NCI-H2196 treated with DMSO at 0.1 percent for 48 hours (cell line): ENCODE results near the gene POTEG.
"Not testable (repeated sequence)": the region's sequence is repeated elsewhere in the genome, so short reads cannot be mapped to it uniquely, and the experiment has no call there.

Source experiments
- DNase-seq: peaks from one replicate; lab custom pipeline; 2025; ENCODE audit not compliant: unreplicated experiment; lab: John Stamatoyannopoulos, UW

The POTEG gene

GRCh38 chr14:19434241-19434640, at the start of gene POTEG:
POTEG (minus strand) TSS chr14:19434341; CDS start chr14:19434289, 52 bp downstream.
- not testable (repeated sequence) for DNase-seq

- not testable (repeated sequence) for DNase-seq
These were observed 48.0 kb upstream of the POTEG start for GRCh38 chr14:19482093-19482492.

GRCh38 chr14:19481421-19481820, 47.3 kb upstream of the POTEG start:
- DNase-seq: not testable (repeated sequence)

GRCh38 chr14:19480491-19480890, 46.4 kb upstream of the POTEG start:
- not testable (repeated sequence) for DNase-seq

- not testable (repeated sequence) for DNase-seq
These were observed 11.6 kb upstream of the POTEG start for GRCh38 chr14:19445761-19446160.

- DNase-seq: not testable (repeated sequence)
These were observed 5.7 kb upstream of the POTEG start for GRCh38 chr14:19439826-19440225.

- not testable (repeated sequence) for DNase-seq
These were observed 5.1 kb upstream of the POTEG start for GRCh38 chr14:19439219-19439618.

GRCh38 chr14:19437126-19437443, 2.9 kb upstream of the POTEG start:
- DNase-seq: not testable (repeated sequence)

GRCh38 chr14:19436311-19437125, 2.4 kb upstream of the POTEG start:
- not testable (repeated sequence) for DNase-seq

- DNase-seq: not testable (repeated sequence)
These were observed 1.7 kb upstream of the POTEG start for GRCh38 chr14:19435852-19436251.

GRCh38 chr14:19434891-19435290, 750 bp upstream of the POTEG start:
- DNase-seq: not testable (repeated sequence)

GRCh38 chr14:19433765-19434164, 376 bp downstream of the POTEG start:
- DNase-seq: not testable (repeated sequence)

GRCh38 chr14:19408519-19408918, 25.6 kb downstream of the POTEG start:
- DNase-seq: not testable (repeated sequence)

GRCh38 chr14:19402097-19402496, 32.0 kb downstream of the POTEG start:
- not testable (repeated sequence) for DNase-seq

- not testable (repeated sequence) for DNase-seq
These were observed 39.4 kb downstream of the POTEG start for GRCh38 chr14:19394727-19395126.

GRCh38 chr14:19390230-19390629, 43.9 kb downstream of the POTEG start:
- not testable (repeated sequence) for DNase-seq

GRCh38 chr14:19388741-19389140, 45.4 kb downstream of the POTEG start:
- not testable (repeated sequence) for DNase-seq

GRCh38 chr14:19386996-19387395, 47.1 kb downstream of the POTEG start:
- DNase-seq: not testable (repeated sequence)

- DNase-seq: not testable (repeated sequence)
These were observed 47.8 kb downstream of the POTEG start for GRCh38 chr14:19386309-19386708.

GRCh38 chr14:19384088-19384781, 49.9 kb downstream of the POTEG start:
- DNase-seq: not testable (repeated sequence)

GRCh38 chr14:19383008-19383584, 51.0 kb downstream of the POTEG start:
- not testable (repeated sequence) for DNase-seq

- not testable (repeated sequence) for DNase-seq
These were observed 54.0 kb downstream of the POTEG start for GRCh38 chr14:19380137-19380536.
